ENCODE results near the gene CABLES2. TPM values are rescaled to one million over a fixed set of nuclear protein-coding genes. Genes with fewer than 3 reads are reported as not detected.

The CABLES2 gene
- total and polyA plus RNA-seq, 2 experiments from 2014 or later: 0.66 to 7.3 TPM

DNA sequence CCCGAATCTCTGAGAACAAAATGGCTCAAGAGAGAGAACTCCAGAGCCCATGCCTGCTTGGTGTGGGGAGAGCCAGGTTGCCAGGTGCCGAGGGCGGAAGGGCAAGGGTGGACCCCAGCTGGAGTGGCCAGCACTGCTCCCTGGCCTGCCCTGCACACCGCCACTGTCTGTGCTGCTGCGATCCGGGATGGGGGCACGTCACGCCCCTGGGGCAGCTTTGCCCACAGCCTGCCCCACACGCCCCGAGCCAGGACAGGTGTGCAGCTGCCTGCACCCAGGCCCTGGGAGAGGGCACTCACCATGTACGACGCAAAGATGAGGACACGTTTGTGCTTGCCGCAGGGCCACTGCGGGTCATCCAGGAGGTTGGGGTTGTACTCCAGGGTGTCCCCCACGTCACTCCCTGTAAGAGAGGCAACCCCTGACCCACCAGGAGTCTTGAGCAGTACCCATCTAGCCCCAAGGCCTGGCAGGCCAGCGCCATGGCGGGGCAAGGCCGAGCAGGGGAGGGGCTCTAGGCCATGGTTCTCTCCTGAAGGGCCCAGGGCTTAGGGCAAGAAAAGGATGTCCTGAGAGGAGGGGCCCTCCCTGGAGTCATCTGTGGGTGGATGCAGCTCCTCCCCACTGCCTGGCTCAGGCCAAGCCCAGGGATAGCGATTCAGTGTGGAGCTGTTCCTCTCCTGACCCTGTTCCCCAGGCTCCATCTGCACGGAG is 14.3 kb downstream of the CABLES2 start:
- no peak for DNase-seq
- Histone ChIP-seq H4K20me1 (ENCODE audit: insufficient read depth) (no peaks in the 10 kb centered on the region), H3K27ac (no peak overlapping the region), H3F3A (ENCODE audit: insufficient read depth) (peaks cover 16% of the 10 kb centered on the region; the same call in 1 of the 2 replicates), H3K9me2 (ENCODE audit: insufficient read depth) (no peaks in the 10 kb centered on the region), H3K27me3 (replicated peaks; ENCODE audit: insufficient read depth) (no peaks in the 10 kb centered on the region), H3K4me3 (no peak overlapping the region), H3K79me2 (ENCODE audit: insufficient read depth) (peaks cover 15% of the 10 kb centered on the region), H3K9ac (no peak overlapping the region), H3K36me3 (ENCODE audit: low read depth) (peaks cover 9% of the 10 kb centered on the region; the same call in 1 of the 2 replicates), H3K4me1 (ENCODE audit: insufficient read depth) (peaks cover 8% of the 10 kb centered on the region; the same call in 1 of the 2 replicates), H2AFZ (no peak overlapping the region), H3K4me2 (ENCODE audit: unreplicated experiment) (no peak overlapping the region), H3K9me3 (ENCODE audit: low read depth) (no peaks in the 10 kb centered on the region)
- TF ChIP-seq EZH2phosphoT487 (IDR thresholded peaks at IDR 0.05; ENCODE audit: insufficient read depth, low read depth) (no peak), EZH2 (IDR thresholded peaks at IDR 0.05; ENCODE audit: insufficient read depth, poor library complexity, severe bottlenecking) (no peak)
- 78 to 84% methylated on average over 20 to 21 of the region's 21 CpGs for WGBS, 2 experiments (ENCODE audit: low coverage in 1 of 2, low lambda C conversion rate in 2 of 2, missing lambda C conversion rate in 2 of 2)
- in situ Hi-C loops (cut with MboI): loop anchor here (25.0 kb wide), 1 partner anchor 380 kb away; no protein-coding TSS in a partner anchor

DNA sequence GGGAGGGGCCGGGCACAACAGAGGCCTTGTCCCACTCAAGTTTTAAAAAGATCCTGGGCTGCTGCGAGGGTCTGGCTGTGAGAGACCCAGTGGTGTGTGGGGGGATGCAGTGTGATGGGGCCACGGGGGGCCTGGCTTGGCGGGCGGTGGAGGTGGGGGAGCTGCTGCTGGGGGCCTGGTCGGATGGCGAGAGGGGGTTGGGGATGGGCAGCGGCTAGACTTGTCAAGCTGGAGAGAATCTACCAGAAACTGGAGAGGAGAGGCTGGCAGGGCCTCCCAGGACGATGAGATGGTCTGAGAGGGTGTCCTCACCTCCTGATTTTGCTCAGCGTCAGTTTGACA is 15.0 kb downstream of the CABLES2 start:
- Histone ChIP-seq H4K20me1 (ENCODE audit: insufficient read depth) (no peaks in the 10 kb centered on the region), H2AFZ (no peak overlapping the region), H3K9me2 (ENCODE audit: insufficient read depth) (no peaks in the 10 kb centered on the region), H3K36me3 (ENCODE audit: low read depth) (peaks cover 9% of the 10 kb centered on the region; the same call in 1 of the 2 replicates), H3K27ac (no peak overlapping the region), H3K79me2 (ENCODE audit: insufficient read depth) (peaks cover 22% of the 10 kb centered on the region), H3K9ac (no peak overlapping the region), H3F3A (ENCODE audit: insufficient read depth) (peaks cover 16% of the 10 kb centered on the region; the same call in 1 of the 2 replicates), H3K27me3 (replicated peaks; ENCODE audit: insufficient read depth) (no peaks in the 10 kb centered on the region), H3K9me3 (ENCODE audit: low read depth) (no peaks in the 10 kb centered on the region), H3K4me1 (ENCODE audit: insufficient read depth) (peaks cover 8% of the 10 kb centered on the region; the same call in 1 of the 2 replicates), H3K4me2 (ENCODE audit: unreplicated experiment) (no peak overlapping the region), H3K4me3 (no peak overlapping the region)
- in situ Hi-C loops (cut with MboI): loop anchor here (25.0 kb wide), 1 partner anchor 380 kb away; no protein-coding TSS in a partner anchor
- TF ChIP-seq EZH2 (IDR thresholded peaks at IDR 0.05; ENCODE audit: insufficient read depth, poor library complexity, severe bottlenecking) (no peak), EZH2phosphoT487 (IDR thresholded peaks at IDR 0.05; ENCODE audit: insufficient read depth, low read depth) (no peak)
- DNase-seq: no peak
- 90 to 100% methylated on average over 3 to 10 of the region's 10 CpGs for WGBS, 2 experiments (ENCODE audit: low coverage in 1 of 2, low lambda C conversion rate in 2 of 2, missing lambda C conversion rate in 2 of 2)

DNA sequence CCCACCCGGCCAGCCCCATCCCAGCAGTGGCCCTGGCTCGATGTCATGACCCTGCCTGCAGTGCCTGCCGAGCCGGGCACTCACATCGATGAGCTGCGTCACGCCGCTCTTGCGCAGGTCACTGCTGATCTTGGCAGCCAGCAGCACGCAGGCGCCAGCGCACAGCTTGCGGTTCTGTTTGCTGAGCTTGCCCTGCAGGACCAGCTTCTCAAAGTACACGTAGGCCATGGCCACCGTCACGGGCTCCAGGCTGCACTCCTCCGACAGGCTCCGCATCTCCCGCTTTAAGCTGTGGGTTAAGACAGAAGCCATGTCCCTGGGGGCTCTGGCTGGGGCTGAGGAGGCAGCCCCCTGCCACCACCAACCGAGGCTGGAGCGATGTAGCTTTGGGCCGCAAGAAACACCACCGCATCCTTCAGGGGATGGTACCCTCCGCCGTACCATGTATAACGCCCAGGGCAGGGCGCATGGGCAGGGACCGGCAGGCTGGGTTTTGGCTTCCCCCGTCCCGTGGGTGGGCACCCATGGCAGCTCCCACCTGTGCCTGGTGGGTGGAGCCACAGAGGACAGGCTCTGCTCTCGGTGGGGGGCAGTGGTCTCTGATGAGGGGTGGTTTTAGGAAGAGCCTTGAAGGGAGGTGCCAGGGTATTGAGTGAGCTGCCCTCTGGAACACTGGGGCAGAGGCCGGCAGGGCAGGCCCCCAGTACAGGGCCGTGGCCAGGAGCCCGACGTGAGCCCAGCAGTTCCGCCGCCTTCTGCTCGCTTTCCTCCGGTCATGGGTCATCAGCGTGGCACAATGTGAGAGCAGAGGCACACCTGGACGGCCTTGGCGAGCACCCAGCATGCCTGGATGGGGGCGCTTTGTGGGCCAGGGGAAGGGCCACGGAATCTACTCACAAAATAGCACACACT is 15.7 kb downstream of the CABLES2 start:
- DNase-seq: no peak
- H3K9me3 ChIP-seq (ENCODE audit: low read depth): no peaks in the 10 kb centered on the region
- peaks cover 16% of the 10 kb centered on the region; the same call in 1 of the 2 replicates for H3F3A ChIP-seq (ENCODE audit: insufficient read depth)
- peaks cover 8% of the 10 kb centered on the region; the same call in 1 of the 2 replicates for H3K4me1 ChIP-seq (ENCODE audit: insufficient read depth)
- H3K27ac ChIP-seq: no peak overlapping the region
- no peak overlapping the region for H3K4me2 ChIP-seq (ENCODE audit: unreplicated experiment)
- in situ Hi-C loops (cut with MboI): loop anchor here (25.0 kb wide), 1 partner anchor 379 kb away; no protein-coding TSS in a partner anchor
- H3K9me2 ChIP-seq (ENCODE audit: insufficient read depth): no peaks in the 10 kb centered on the region
- H2AFZ ChIP-seq: no peak overlapping the region
- H3K4me3 ChIP-seq: no peak overlapping the region
- no peak overlapping the region for H3K9ac ChIP-seq
- WGBS, 2 experiments (ENCODE audit: low coverage in 1 of 2, low lambda C conversion rate in 2 of 2, missing lambda C conversion rate in 2 of 2): 88 to 89% methylated on average over 43 of the region's 44 CpGs
- no peaks in the 10 kb centered on the region for H4K20me1 ChIP-seq (ENCODE audit: insufficient read depth)
- TF ChIP-seq EZH2 (IDR thresholded peaks at IDR 0.05; ENCODE audit: insufficient read depth, poor library complexity, severe bottlenecking) (no peak), EZH2phosphoT487 (IDR thresholded peaks at IDR 0.05; ENCODE audit: insufficient read depth, low read depth) (no peak)
- H3K27me3 ChIP-seq (replicated peaks; ENCODE audit: insufficient read depth): no peaks in the 10 kb centered on the region
- H3K36me3 ChIP-seq (ENCODE audit: low read depth): peaks cover 9% of the 10 kb centered on the region; the same call in 1 of the 2 replicates
- peaks cover 28% of the 10 kb centered on the region for H3K79me2 ChIP-seq (ENCODE audit: insufficient read depth)

Data from GM23248 (cell line).